GM12865 (cell line): Measurements from ENCODE around the gene MARVELD2.
A peak's percentile ranks its signal among the peaks of the same experiment; 100 is the strongest.
"Not testable (repeated sequence)": the region's sequence is repeated elsewhere in the genome, so short reads cannot be mapped to it uniquely, and the experiment has no call there.

Source experiments
- DNase-seq: peaks from one replicate; pipeline ENCODE4 v3.0.0; 2010; ENCODE audit warnings: low read depth
- H3K4me3 ChIP-seq: 2 replicates; pipeline ENCODE4 v1.5.1; 2011; ENCODE audit warnings: mild to moderate bottlenecking, low read depth, low read length, control low read depth
- TF ChIP-seq, protein P1 (sequence below): IDR thresholded peaks from 2 replicates; pipeline ENCODE4 v1.5.1; 2011; ENCODE audit warnings: low read length, control low read depth, low read depth, inconsistent platforms; ENCODE audit not compliant: insufficient read depth; ENCODE audit errors: missing control alignments

MARVELD2 gene, protein sequence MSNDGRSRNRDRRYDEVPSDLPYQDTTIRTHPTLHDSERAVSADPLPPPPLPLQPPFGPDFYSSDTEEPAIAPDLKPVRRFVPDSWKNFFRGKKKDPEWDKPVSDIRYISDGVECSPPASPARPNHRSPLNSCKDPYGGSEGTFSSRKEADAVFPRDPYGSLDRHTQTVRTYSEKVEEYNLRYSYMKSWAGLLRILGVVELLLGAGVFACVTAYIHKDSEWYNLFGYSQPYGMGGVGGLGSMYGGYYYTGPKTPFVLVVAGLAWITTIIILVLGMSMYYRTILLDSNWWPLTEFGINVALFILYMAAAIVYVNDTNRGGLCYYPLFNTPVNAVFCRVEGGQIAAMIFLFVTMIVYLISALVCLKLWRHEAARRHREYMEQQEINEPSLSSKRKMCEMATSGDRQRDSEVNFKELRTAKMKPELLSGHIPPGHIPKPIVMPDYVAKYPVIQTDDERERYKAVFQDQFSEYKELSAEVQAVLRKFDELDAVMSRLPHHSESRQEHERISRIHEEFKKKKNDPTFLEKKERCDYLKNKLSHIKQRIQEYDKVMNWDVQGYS

DNA sequence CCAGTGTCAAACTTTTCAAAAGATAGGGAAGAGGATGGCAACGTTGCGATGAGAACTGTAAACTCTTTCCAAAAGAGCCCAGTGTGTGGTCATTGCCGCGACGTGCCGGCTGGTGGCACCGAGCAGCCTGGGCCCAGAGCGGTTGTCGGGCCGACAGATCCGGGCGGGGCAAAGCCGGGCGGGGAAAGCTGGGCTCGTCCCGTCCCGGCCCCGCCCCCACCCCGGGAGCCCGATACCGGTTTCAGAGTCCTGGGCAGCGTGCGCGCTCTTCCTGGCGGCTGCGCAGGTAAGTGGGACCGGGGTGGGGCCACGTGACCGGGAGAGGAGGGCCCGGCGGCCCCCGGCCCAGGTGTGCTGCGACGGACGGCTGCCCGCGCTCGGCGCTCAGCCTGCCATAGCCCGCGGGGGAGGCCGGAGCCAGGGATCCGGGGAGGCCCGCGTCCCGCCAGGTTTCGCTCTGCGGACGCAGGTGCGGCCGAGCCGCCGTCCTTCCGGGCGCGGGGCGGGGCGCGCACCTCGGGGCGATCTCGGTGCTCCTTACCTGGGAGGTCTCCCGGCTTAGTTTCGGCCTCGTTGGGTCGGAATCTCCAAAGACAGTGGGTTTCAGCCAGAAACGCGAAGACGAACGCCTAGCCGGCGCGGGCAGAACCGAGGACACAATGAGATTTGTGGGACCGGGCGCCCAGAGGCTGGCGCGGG, at the start of gene MARVELD2:
TSS of gene MARVELD2 (plus strand) at position 232 of the 699 bp plus-strand sequence. CDS start 4,270 bp downstream, outside the sequence.
- TF ChIP-seq, protein P1, sequence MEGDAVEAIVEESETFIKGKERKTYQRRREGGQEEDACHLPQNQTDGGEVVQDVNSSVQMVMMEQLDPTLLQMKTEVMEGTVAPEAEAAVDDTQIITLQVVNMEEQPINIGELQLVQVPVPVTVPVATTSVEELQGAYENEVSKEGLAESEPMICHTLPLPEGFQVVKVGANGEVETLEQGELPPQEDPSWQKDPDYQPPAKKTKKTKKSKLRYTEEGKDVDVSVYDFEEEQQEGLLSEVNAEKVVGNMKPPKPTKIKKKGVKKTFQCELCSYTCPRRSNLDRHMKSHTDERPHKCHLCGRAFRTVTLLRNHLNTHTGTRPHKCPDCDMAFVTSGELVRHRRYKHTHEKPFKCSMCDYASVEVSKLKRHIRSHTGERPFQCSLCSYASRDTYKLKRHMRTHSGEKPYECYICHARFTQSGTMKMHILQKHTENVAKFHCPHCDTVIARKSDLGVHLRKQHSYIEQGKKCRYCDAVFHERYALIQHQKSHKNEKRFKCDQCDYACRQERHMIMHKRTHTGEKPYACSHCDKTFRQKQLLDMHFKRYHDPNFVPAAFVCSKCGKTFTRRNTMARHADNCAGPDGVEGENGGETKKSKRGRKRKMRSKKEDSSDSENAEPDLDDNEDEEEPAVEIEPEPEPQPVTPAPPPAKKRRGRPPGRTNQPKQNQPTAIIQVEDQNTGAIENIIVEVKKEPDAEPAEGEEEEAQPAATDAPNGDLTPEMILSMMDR = peak; percentile 41
- DNase-seq = peak; percentile 84
- peak within 1 kb of the TSS; percentile 59 for H3K4me3 ChIP-seq

DNA sequence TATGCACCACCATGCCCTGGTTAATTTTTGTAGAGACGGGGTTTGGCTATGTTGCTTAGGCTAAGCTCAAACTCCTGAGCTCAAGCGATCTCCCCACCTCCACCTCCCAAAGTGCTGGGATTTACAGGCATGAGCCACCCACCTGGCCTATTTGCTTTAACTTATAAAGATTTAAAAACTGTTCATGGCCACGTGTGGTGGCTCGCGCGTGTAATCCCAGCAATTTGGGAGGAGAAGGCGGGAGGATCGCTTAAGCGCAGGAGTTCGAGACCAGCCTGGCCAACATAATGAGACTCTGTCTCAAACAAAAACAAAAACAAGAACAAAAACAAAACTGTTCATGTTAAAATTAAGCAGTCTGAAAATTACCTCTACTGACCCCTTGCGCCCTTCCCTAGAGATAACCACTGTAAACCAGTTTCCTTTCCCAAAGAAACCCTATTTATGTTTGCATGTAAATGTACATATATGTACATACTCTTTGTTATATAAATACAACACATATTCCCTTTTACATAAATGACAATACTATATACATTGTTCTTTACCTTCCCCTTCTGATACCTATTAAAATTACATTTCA, 47.1 kb upstream of the MARVELD2 start:
- TF ChIP-seq, protein P1 = peak; percentile 22
- DNase-seq = peak; percentile 29
- H3K4me3 ChIP-seq = peak overlapping the region; percentile 91

DNA sequence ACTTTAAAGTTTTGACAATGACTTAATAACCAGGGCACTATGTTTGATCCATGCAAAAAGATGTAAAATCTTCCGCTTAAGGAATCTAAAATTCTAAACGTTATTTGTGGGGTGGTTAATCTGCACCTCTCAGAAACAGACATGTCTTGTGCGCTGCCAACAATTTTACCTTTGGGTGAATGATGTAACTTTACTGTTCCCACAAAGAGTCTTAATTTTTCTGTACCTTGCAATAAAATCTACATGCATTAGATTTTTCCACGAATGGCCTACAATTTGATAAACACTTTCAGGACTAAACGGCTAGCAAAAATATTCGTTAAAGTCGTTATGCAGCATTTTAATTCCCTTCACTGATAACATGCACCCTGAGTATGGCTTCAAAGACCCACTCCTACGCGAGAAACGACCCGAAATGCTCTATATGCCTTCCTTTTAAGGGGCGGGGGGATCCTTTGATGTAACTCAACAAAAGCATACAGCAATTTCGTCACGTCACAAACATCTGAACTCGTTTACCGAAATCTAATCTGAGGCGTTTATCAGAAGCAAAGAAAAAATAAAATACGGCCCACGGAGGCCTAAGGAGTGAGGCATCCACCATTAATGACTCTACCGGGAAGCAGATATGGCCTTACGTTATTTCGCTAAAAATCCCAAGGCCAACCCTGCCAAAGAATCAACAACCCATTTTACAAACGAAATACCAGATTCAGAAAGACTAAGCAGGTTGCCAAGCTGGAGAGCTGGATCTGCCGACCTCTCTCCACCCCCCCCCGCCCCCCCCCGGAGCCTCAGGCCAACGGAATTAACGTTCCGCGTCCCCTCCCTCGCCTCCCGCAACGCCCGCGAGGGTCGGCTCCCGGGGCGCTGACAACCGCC, 46.2 kb upstream of the MARVELD2 start:
- TF ChIP-seq, protein P1 = no peak
- DNase-seq = no peak
- H3K4me3 ChIP-seq = peak overlapping the region; percentile 91

DNA sequence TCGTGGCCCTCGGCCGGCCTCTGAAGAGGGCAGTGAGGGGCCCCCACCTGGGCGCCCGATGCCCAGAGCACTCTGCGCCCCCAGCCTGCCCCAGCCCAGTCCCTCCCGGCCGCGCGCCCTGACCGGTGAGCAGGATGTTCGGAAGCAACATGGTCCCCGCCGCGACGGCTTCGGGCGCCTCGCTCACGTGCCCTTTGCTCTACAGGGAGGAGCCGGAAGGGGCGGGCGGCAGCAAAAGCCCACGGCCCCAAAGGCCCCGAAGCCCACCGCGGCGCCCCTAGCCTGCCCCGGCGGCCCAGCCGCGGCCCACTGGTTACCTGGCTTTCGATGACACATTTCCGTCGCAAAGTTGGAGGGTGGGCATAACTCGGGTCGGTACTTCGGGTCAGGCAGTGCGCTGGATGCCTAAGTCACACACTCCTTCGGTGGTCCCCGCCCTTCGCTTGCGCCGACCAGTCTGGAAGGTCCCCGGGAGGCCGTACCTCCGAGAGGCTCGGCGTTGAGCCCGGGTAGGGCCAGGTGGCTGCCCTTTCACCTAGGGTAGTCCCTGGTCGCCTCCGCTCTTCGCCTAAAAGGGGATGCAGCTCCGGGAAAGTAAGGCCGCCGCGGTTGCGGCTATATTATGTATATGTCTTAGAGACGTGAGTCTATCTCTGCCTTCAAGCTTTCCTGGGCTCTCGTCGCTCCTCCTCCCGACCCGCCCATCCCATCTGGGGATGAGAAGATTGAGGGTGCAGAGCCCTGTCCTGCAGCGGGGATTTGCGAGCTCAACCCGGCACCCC, 45.4 kb upstream of the MARVELD2 start, which contains the start of the genes AK6, RAD17 and TAF9:
TSS of gene AK6 (minus strand) at position 181 of the 782 bp plus-strand sequence. CDS start at position 151, 30 bp downstream.
TSS of gene RAD17 (plus strand) at position 479 of the 782 bp plus-strand sequence. CDS start 2,391 bp downstream, outside the sequence.
TSS of gene TAF9 (minus strand) at position 181 of the 782 bp plus-strand sequence. CDS start 3,783 bp downstream, outside the sequence.
- H3K4me3 ChIP-seq = peak within 1 kb of the TSS; percentile 91
- DNase-seq = peak; percentile 96
- TF ChIP-seq, protein P1 = no peak

DNA sequence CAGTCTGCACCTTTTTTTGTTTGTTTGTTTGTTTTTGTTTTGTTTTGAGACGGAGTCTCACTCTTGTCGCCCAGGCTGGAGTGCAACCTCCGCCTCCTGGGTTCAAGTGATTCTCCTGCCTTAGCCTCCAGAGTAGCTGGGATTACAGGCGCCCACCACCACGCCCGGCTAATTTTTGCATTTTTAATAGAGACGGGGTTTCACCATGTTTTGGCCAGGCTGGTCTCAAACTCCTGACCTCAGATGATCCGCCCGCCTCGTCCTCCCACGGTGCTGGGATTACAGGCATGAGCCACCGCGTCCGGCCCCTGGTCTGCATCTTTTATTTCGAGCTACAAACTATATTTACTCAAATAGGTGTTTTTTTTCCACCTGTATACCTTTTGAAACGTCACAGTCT, 44.6 kb upstream of the MARVELD2 start:
- peak overlapping the region; percentile 91 for H3K4me3 ChIP-seq
- not testable (repeated sequence) for DNase-seq

DNA sequence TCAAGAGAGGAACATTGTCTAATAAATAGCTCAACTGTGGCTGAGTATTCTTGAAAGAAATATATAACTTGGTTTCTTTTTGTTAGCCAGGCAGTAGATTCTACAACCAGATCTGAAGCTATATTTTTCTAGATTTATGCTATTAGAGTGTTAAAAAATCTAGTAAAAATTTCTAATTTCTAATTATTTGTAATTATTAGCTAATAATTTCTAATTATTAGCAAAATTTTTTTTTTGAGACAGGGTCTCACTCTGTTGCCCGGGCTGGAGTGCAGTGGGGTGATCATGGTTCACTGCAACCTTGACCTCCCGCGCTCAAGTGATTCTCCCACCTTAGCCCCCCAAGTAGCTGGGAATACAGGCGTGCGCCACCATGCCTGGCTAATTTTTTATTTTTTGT, 42.5 kb upstream of the MARVELD2 start:
- no peak for DNase-seq
- peak overlapping the region; percentile 91 for H3K4me3 ChIP-seq
- TF ChIP-seq, protein P1 = no peak
